Bronchus fibroblast of lung (primary cell): ENCODE data around the gene PALB2. TPM values are rescaled to one million over a fixed set of nuclear protein-coding genes. Genes with fewer than 3 reads are reported as not detected.

Experiments used
- total RNA-seq: library from RNA; depleted of rRNA; stranded (reverse); fragments of >200 nt; gene quantifications from 2 replicates; pipeline ENCODE4 v1.2.3, GENCODE V29; 2015

The PALB2 gene
- total RNA-seq = 5.9 and 6.6 TPM in 2 replicates

GRCh38 chr16:23640931-23641765 is at the start of gene PALB2, which contains the start of gene DCTN5:
Gene PALB2, minus strand, starts transcription at chr16:23641310. Its CDS starts 153 bp downstream, at chr16:23641157.
Gene DCTN5, plus strand, starts transcription at chr16:23641466. Its CDS starts 77 bp downstream, at chr16:23641543.

GRCh38 chr16:23678430-23679273 is 37.5 kb upstream of the PALB2 start, which contains the start of gene PLK1:
Gene PLK1, plus strand, starts transcription at chr16:23678889. Its CDS starts 44 bp downstream, at chr16:23678933.

DNA sequence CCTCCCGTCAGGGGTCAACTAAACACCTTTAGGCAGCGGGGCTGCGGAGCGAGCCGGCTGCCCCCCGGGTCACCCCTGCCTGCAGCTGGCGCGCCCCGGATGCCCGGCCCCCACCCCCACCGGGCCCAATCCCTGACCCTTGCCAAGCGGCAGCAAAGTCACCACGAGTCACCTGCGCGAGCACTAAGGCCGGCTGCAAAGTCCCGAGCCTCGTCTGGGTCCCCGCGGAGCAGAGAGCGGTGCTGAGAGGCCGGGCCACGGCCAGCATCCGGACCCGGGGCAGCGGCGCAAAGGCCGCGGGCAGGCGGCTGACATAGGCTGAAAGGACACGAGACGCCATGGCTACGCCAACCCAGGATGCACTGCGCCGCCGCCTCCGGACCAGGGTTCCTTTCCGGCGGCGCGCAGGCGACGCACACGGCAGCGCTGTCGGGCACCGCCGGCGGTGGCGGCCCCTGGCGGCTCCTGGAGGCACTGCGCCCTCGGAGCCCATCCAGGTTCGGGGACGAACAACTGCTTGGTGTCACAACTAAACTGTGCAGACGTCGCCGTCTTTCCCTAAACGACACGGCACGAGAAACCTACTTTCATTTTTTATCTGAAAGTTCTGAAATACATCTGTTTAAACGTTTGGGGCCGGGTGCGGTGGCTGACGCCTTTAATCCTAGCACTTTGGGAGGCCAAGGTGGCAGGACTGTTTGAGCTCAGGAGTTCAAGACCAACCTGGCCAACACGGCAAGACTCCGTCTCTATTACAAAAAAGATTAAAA is 45.0 kb downstream of the PALB2 start, which contains the start of gene NDUFAB1:
Gene NDUFAB1 (minus strand): TSS at position 366 of the 770 bp plus-strand sequence. CDS start 26 bp downstream, at position 340.

DNA sequence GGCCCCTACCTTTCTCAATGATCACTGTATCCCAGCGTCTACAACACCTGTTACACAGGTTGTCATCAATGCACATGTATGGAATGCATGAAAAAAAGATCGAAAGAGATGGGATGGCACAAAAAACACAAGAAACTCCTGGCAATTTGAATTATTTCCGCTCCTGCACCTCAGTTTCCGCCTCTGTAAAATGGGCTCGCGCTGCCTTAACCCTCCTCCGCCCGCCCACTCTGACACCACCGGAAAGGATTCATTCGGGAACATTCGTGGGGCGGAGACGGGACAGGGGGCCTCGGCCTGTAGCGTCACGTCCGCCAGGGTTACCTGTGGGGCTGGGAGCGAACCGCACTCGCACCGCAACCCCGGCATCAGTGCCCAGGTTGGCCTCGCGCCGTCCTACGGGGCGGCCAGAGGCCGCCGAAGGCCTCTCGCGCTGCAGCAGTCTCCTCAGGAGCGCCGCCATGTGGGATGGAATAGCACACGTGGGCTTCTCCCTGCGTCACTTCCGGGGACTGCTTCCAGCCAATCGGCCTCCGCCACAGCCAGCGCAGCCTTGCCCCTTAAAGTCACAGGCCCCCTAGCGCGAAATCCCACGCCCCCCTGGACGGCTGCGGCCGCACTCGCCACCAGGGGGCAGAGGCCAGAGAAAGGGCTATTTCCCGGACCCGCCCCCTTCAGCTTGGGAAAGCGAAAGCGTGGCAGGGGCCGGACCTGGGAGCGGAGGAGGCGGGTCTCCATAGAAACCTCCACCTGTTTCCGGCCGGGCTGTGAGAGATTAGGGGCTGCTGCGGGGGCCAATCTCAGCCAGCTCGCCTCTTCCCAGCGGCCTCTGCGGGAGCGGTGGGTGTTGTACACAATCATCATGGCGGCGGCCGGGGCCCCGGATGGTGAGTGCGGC is 84.0 kb downstream of the PALB2 start, which contains the start of the genes EARS2 and UBFD1:
Gene EARS2 (minus strand): TSS at position 470 of the 898 bp plus-strand sequence. CDS start 7 bp downstream, at position 463.
Gene UBFD1 (plus strand): TSS at position 847 of the 898 bp plus-strand sequence. CDS start 16 bp downstream, at position 863.

Other genes with a start within 250 kb of the PALB2 start
- gene COG7, start 188.1 kb downstream of the PALB2 start, total RNA-seq = 14.6 and 15.5 TPM in 2 replicates
- gene GGA2, start 130.8 kb downstream of the PALB2 start, total RNA-seq = 9.8 and 10.9 TPM in 2 replicates
- gene EARS2, start 84.0 kb downstream of the PALB2 start, total RNA-seq = 20.2 and 24.7 TPM in 2 replicates
- 93.5 and 101 TPM in 2 replicates for gene UBFD1, start 83.6 kb downstream of the PALB2 start, total RNA-seq
- 186 and 214 TPM in 2 replicates for gene NDUFAB1, start 45.0 kb downstream of the PALB2 start, total RNA-seq
- 27.6 and 30.4 TPM in 2 replicates for gene DCTN5, start 156 bp upstream of the PALB2 start, total RNA-seq
- 119 and 123 TPM in 2 replicates for gene PLK1, start 37.6 kb upstream of the PALB2 start, total RNA-seq
- 0.45 TPM in 1 of 2 replicates, not detected in the other for gene ERN2, start 71.9 kb upstream of the PALB2 start, total RNA-seq
- gene CHP2, start 113.7 kb upstream of the PALB2 start, total RNA-seq = not detected in 2 replicates
- gene PRKCB, start 194.7 kb upstream of the PALB2 start, total RNA-seq = not detected in 2 replicates